ENCODE results near the gene CCDC134. TPM values are rescaled to one million over a fixed set of nuclear protein-coding genes. Genes with fewer than 3 reads are reported as not detected.
A peak's percentile ranks its signal among the peaks of the same experiment; 100 is the strongest.

The CCDC134 gene
- total RNA-seq, 1 experiment from 2014 or later = 20.1 TPM

- intact Hi-C loops (cut with micrococcal nuclease; ENCODE audit: unreplicated experiment) = loop anchor here (2.0 kb wide), 1 partner anchor 115 kb away; the partner anchor contains the start of gene CENPM
- TSS peak; percentile 97 for BruUV-seq (replicated peaks)
- peaks cover 45% of the 10 kb centered on the region for H3K36me3 Mint-ChIP-seq (ENCODE audit: insufficient read depth, unreplicated experiment)
- peak overlapping the region; percentile 93 for H3K27ac Mint-ChIP-seq (ENCODE audit: unreplicated experiment)
- no peak for DNase-seq
- TF ChIP-seq CTCF (IDR thresholded peaks at IDR 0.05; ENCODE audit: unreplicated experiment) = no peak
- H3K9me3 Mint-ChIP-seq (ENCODE audit: low read depth, unreplicated experiment) = no peaks in the 10 kb centered on the region
- no peaks in the 10 kb centered on the region for H3K27me3 Mint-ChIP-seq (ENCODE audit: unreplicated experiment)
- peaks cover 37% of the 10 kb centered on the region for H3K4me1 Mint-ChIP-seq (ENCODE audit: low read depth, unreplicated experiment)
- CTCF ChIA-PET = interaction anchor here (0.8 to 2.0 kb wide), 7 partner anchors 9 to 532 kb away, joined by 3 to 10 read pairs (median 6); partner anchors contain the start of genes CCDC134 and CENPM
- peak overlapping the region; percentile 87 for H3K4me3 Mint-ChIP-seq (ENCODE audit: low read depth, unreplicated experiment)
Observed at GRCh38 chr22:41831828-41832552, 31.5 kb downstream of the CCDC134 start.

- no TSS peak for BruUV-seq (replicated peaks)
Observed at GRCh38 chr22:41832553-41833368, 32.3 kb downstream of the CCDC134 start, which contains the start of gene SREBF2. SREBF2 (plus strand) TSS chr22:41833105; CDS start chr22:41833271, 166 bp downstream.

GRCh38 chr22:41833369-41834004 lies 33.0 kb downstream of the CCDC134 start:
- H3K4me1 Mint-ChIP-seq (ENCODE audit: low read depth, unreplicated experiment) = peaks cover 40% of the 10 kb centered on the region
- H3K4me3 Mint-ChIP-seq (ENCODE audit: low read depth, unreplicated experiment) = peak overlapping the region; percentile 87
- DNase-seq = peak; percentile 43
- peaks cover 56% of the 10 kb centered on the region for H3K36me3 Mint-ChIP-seq (ENCODE audit: insufficient read depth, unreplicated experiment)
- no peak for TF ChIP-seq CTCF (IDR thresholded peaks at IDR 0.05; ENCODE audit: unreplicated experiment)
- no peaks in the 10 kb centered on the region for H3K9me3 Mint-ChIP-seq (ENCODE audit: low read depth, unreplicated experiment)
- peak overlapping the region; percentile 93 for H3K27ac Mint-ChIP-seq (ENCODE audit: unreplicated experiment)
- CTCF ChIA-PET = interaction anchor here (0.6 to 2.0 kb wide), 8 partner anchors 8 to 136 kb away, joined by 3 to 10 read pairs (median 6); partner anchors contain the start of genes CCDC134, CENPM and TNFRSF13C
- BruUV-seq (replicated peaks) = no TSS peak
- intact Hi-C loops (cut with micrococcal nuclease; ENCODE audit: unreplicated experiment) = loop anchor here (2.0 kb wide), 1 partner anchor 113 kb away; the partner anchor contains the start of gene CENPM
- no peaks in the 10 kb centered on the region for H3K27me3 Mint-ChIP-seq (ENCODE audit: unreplicated experiment)

More at GRCh38 chr22:41832553-41833368, 32.3 kb downstream of the CCDC134 start, which contains the start of gene SREBF2:
- Mint-ChIP-seq H3K36me3 (ENCODE audit: insufficient read depth, unreplicated experiment) (peaks cover 53% of the 10 kb centered on the region), H3K4me1 (ENCODE audit: low read depth, unreplicated experiment) (peaks cover 39% of the 10 kb centered on the region), H3K9me3 (ENCODE audit: low read depth, unreplicated experiment) (no peaks in the 10 kb centered on the region), H3K27me3 (ENCODE audit: unreplicated experiment) (no peaks in the 10 kb centered on the region), H3K4me3 (ENCODE audit: low read depth, unreplicated experiment) (peak within 1 kb of the TSS; percentile 87), H3K27ac (ENCODE audit: unreplicated experiment) (peak within 1 kb of the TSS; percentile 93)
- DNase-seq = peak; percentile 99
- CTCF ChIA-PET = interaction anchor here (0.6 to 2.0 kb wide), 10 partner anchors 8 to 531 kb away, joined by 3 to 10 read pairs (median 6); partner anchors contain the start of genes CCDC134, CENPM and TNFRSF13C
- intact Hi-C loops (cut with micrococcal nuclease; ENCODE audit: unreplicated experiment) = loop anchor here (2.0 kb wide), 1 partner anchor 114 kb away; the partner anchor contains the start of gene CENPM
- no peak for TF ChIP-seq CTCF (IDR thresholded peaks at IDR 0.05; ENCODE audit: unreplicated experiment)
